ENCODE data around the gene RXFP4. TPM values are rescaled to one million over a fixed set of nuclear protein-coding genes. Genes with fewer than 3 reads are reported as not detected.
"Not testable (repeated sequence)": the region's sequence is repeated elsewhere in the genome, so short reads cannot be mapped to it uniquely, and the experiment has no call there.

Gene RXFP4
- total RNA-seq, 2 donors from 2014 or later: not detected

- ATAC-seq (no peak), DNase-seq (no peak)
- no peaks in the 10 kb centered on the region for H3K27me3 Mint-ChIP-seq
- H3K9me3 ChIP-seq (ENCODE audit: control insufficient read depth, low read length, poor library complexity, severe bottlenecking): no peaks in the 10 kb centered on the region
- peaks cover 62% of the 10 kb centered on the region for H3K4me1 Mint-ChIP-seq
- peak overlapping the region; percentile 96 for H3K27ac Mint-ChIP-seq
- H3K36me3 Mint-ChIP-seq (ENCODE audit: low read depth): peaks cover 17% of the 10 kb centered on the region
- H3K4me3 Mint-ChIP-seq: peak overlapping the region; percentile 99
Observed at GRCh38 chr1:155979597-155980343, 38.3 kb downstream of the RXFP4 start.

- no peak for DNase-seq
- H3K4me1 Mint-ChIP-seq: peaks cover 46% of the 10 kb centered on the region
Observed at GRCh38 chr1:155981266-155982088, 40.0 kb downstream of the RXFP4 start.

GRCh38 chr1:155982106-155982505 lies 40.7 kb downstream of the RXFP4 start:
- H3K27me3 Mint-ChIP-seq: no peaks in the 10 kb centered on the region
- H3K4me1 Mint-ChIP-seq: peaks cover 41% of the 10 kb centered on the region
- no peak for ATAC-seq
- H3K4me3 Mint-ChIP-seq: peak overlapping the region; percentile 80
- no peak for DNase-seq
- H3K36me3 Mint-ChIP-seq (ENCODE audit: low read depth): peaks cover 7% of the 10 kb centered on the region
- no peaks in the 10 kb centered on the region for H3K9me3 ChIP-seq (ENCODE audit: control insufficient read depth, low read length, poor library complexity, severe bottlenecking)
- peak overlapping the region; percentile 96 for H3K27ac Mint-ChIP-seq

More at GRCh38 chr1:155981266-155982088, 40.0 kb downstream of the RXFP4 start:
- H3K27ac Mint-ChIP-seq: peak overlapping the region; percentile 96
- peak; percentile 59 for ATAC-seq
- peak overlapping the region; percentile 99 for H3K4me3 Mint-ChIP-seq
- no peaks in the 10 kb centered on the region for H3K9me3 ChIP-seq (ENCODE audit: control insufficient read depth, low read length, poor library complexity, severe bottlenecking)
- H3K36me3 Mint-ChIP-seq (ENCODE audit: low read depth): peaks cover 9% of the 10 kb centered on the region
- no peaks in the 10 kb centered on the region for H3K27me3 Mint-ChIP-seq

- H3K4me1 Mint-ChIP-seq: peaks cover 38% of the 10 kb centered on the region
- DNase-seq (no peak), ATAC-seq (peak; percentile 22)
- H3K4me3 Mint-ChIP-seq: peak overlapping the region; percentile 39
- H3K27ac Mint-ChIP-seq: peak overlapping the region; percentile 96
- peaks cover 3% of the 10 kb centered on the region for H3K36me3 Mint-ChIP-seq (ENCODE audit: low read depth)
- no peaks in the 10 kb centered on the region for H3K9me3 ChIP-seq (ENCODE audit: control insufficient read depth, low read length, poor library complexity, severe bottlenecking)
- no peaks in the 10 kb centered on the region for H3K27me3 Mint-ChIP-seq
Observed at GRCh38 chr1:155983191-155984024, 42.0 kb downstream of the RXFP4 start.

GRCh38 chr1:155984341-155984740 lies 42.9 kb downstream of the RXFP4 start:
- Mint-ChIP-seq H3K36me3 (ENCODE audit: low read depth) (peaks cover 3% of the 10 kb centered on the region), H3K27ac (no peak overlapping the region), H3K4me1 (peaks cover 39% of the 10 kb centered on the region), H3K4me3 (no peak overlapping the region), H3K27me3 (no peaks in the 10 kb centered on the region)
- DNase-seq: no peak
- ATAC-seq: no peak
- no peaks in the 10 kb centered on the region for H3K9me3 ChIP-seq (ENCODE audit: control insufficient read depth, low read length, poor library complexity, severe bottlenecking)

GRCh38 chr1:155984903-155985645 lies 43.6 kb downstream of the RXFP4 start:
- ATAC-seq; H3K9me3 ChIP-seq (ENCODE audit: control insufficient read depth, low read length, poor library complexity, severe bottlenecking); H3K27ac Mint-ChIP-seq; H3K27me3 Mint-ChIP-seq; DNase-seq; H3K36me3 Mint-ChIP-seq (ENCODE audit: low read depth); H3K4me3 Mint-ChIP-seq: not testable (repeated sequence)
- peaks cover 34% of the 10 kb centered on the region for H3K4me1 Mint-ChIP-seq

- Mint-ChIP-seq H3K36me3 (ENCODE audit: low read depth) (no peaks in the 10 kb centered on the region), H3K4me3 (no peak overlapping the region), H3K27ac (no peak overlapping the region), H3K27me3 (no peaks in the 10 kb centered on the region), H3K4me1 (peaks cover 7% of the 10 kb centered on the region)
- H3K9me3 ChIP-seq (ENCODE audit: control insufficient read depth, low read length, poor library complexity, severe bottlenecking): no peaks in the 10 kb centered on the region
- ATAC-seq: peak; percentile 98
- DNase-seq: peak; percentile 51 to 77 (median 66)
Observed at GRCh38 chr1:155989242-155990004, 48.0 kb downstream of the RXFP4 start.

GRCh38 chr1:155990005-155990739 lies 48.7 kb downstream of the RXFP4 start:
- no peaks in the 10 kb centered on the region for H3K27me3 Mint-ChIP-seq
- peak; percentile 20 for ATAC-seq
- H3K4me3 Mint-ChIP-seq: no peak overlapping the region
- DNase-seq: no peak
- no peaks in the 10 kb centered on the region for H3K36me3 Mint-ChIP-seq (ENCODE audit: low read depth)
- H3K9me3 ChIP-seq (ENCODE audit: control insufficient read depth, low read length, poor library complexity, severe bottlenecking): no peaks in the 10 kb centered on the region
- no peak overlapping the region for H3K27ac Mint-ChIP-seq
- H3K4me1 Mint-ChIP-seq: peaks cover 9% of the 10 kb centered on the region

Other genes with a start within 250 kb of the RXFP4 start
- gene GON4L, start 84.4 kb upstream of the RXFP4 start, total RNA-seq: 10 to 100 TPM; 88.4 to 93.9 TPM
- gene SYT11, start 82.1 kb upstream of the RXFP4 start, total RNA-seq: 10 to 100 TPM; 27.0 to 30.2 TPM
- gene RIT1, start 30.3 kb upstream of the RXFP4 start, total RNA-seq: 10 to 100 TPM; 47.8 to 64.6 TPM
- 10 to 100 TPM; 59.9 to 63.1 TPM for gene KHDC4, start 7.2 kb upstream of the RXFP4 start, total RNA-seq
- 100 to 1,000 TPM in 1 of 2 donors, 10 to 100 TPM in 1; 86.1 to 123 TPM for gene ARHGEF2, start 36.9 kb downstream of the RXFP4 start, total RNA-seq
- gene SSR2, start 79.3 kb downstream of the RXFP4 start, total RNA-seq: 100 to 1,000 TPM; 217 to 234 TPM
- 10 to 100 TPM; 21.9 to 22.7 TPM for gene UBQLN4, start 112.2 kb downstream of the RXFP4 start, total RNA-seq
- gene LAMTOR2, start 113.1 kb downstream of the RXFP4 start, total RNA-seq: 10 to 100 TPM; 19.4 to 21.4 TPM
- gene RAB25, start 119.5 kb downstream of the RXFP4 start, total RNA-seq: 1 to 10 TPM; 1.4 to 1.8 TPM
- gene MEX3A, start 140.8 kb downstream of the RXFP4 start, total RNA-seq: not detected
- 1,000 to 10,000 TPM in 1 of 2 donors, 100 to 1,000 TPM in 1; 919 to 1,908 TPM for gene LMNA, start 173.1 kb downstream of the RXFP4 start, total RNA-seq
- 10 to 100 TPM; 21.7 to 58.1 TPM for gene SEMA4A, start 211.9 kb downstream of the RXFP4 start, total RNA-seq

All from T-helper 17 cell (primary cell).